ENCODE data around the gene CBLC. TPM values are rescaled to one million over a fixed set of nuclear protein-coding genes. Genes with fewer than 3 reads are reported as not detected.
"Not testable (repeated sequence)": the region's sequence is repeated elsewhere in the genome, so short reads cannot be mapped to it uniquely, and the experiment has no call there.

The CBLC gene
- polyA plus RNA-seq, 1 donor from 2014 or later: not detected

DNA sequence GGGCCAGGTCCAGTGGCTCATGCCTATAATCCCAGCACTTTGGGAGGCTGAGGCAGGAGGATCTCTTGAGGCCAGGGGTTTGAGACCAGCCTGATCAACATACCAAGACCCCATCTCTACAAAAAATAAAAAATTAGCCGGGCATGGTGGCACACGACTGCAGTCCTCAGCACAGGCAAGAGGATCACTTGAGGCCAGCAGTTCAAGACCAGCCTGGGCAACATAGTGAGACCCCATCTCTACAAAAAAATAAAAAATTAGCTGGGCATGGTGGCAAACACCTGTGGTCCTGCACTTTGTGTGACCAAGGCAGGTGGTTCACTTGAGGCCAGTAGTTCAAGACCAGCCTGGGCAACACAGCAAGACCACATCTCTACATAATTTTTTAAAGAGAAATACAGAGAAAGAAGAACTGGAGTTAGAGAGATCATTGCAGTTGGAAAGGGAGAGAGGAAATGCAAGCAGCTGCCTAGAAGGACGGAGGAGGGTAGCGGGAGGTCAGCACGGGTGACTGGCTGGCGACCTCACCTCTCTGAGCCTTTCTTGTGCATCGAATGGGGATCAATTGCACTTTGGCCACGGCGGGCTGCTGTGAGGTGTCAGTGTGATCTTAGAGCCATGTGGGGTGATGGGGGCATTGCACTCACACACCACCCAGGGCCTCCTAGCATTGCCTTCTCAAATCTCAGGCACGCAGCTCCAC is 45.1 kb downstream of the CBLC start:
- Mint-ChIP-seq H3K9me3 (no peaks in the 10 kb centered on the region), H3K4me3 (no peak overlapping the region), H3K27me3 (peaks cover 5% of the 10 kb centered on the region), H3K27ac (no peak overlapping the region), H3K36me3 (no peaks in the 10 kb centered on the region), H3K4me1 (no peaks in the 10 kb centered on the region)

DNA sequence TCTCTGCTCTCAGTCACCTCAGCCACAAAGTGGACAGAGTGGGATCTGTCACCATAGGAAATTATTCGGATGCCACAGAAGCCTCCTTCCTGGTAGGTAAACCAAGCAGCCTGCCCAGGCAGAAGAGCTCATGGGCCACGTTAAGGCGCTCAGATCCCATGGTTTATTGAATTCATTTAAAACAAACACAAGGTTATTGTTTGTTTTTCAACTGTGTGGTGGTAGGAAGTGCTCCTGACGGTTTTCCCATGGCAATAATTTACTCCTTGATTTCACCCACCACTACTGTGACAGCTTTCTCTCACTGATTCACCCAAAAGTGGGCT is 45.6 kb downstream of the CBLC start:
- Mint-ChIP-seq H3K27me3 (peaks cover 5% of the 10 kb centered on the region), H3K4me1 (no peaks in the 10 kb centered on the region)

DNA sequence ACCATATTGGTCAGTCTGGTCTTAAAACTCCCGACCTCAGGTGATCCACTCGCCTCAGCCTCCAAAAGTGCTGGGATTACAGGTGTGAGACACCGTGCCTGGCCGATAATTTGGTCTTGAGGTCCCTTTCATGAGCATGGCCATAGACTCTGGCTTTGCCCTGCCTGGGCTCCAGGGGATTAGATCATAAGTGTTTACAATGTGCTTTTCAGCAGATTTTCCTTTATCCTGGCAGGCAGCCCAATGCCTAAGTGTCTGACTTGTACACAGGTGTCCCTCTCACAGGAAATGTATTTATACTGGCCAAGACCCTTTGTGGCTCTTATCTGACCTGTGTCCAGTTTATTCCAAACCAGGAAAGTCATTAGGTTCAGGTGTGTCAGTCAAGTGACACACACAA is 47.1 kb downstream of the CBLC start:
- H3K4me1 Mint-ChIP-seq: no peaks in the 10 kb centered on the region
- H3K4me3 Mint-ChIP-seq: no peak overlapping the region
- no peak overlapping the region for H3K27ac Mint-ChIP-seq
- no peaks in the 10 kb centered on the region for H3K36me3 Mint-ChIP-seq
- peaks cover 5% of the 10 kb centered on the region for H3K27me3 Mint-ChIP-seq
- no peaks in the 10 kb centered on the region for H3K9me3 Mint-ChIP-seq

More for the DNA sequence above, 45.6 kb downstream of the CBLC start:
- H3K36me3 Mint-ChIP-seq: no peaks in the 10 kb centered on the region
- no peaks in the 10 kb centered on the region for H3K9me3 Mint-ChIP-seq
- H3K27ac Mint-ChIP-seq: no peak overlapping the region
- H3K4me3 Mint-ChIP-seq: no peak overlapping the region

DNA sequence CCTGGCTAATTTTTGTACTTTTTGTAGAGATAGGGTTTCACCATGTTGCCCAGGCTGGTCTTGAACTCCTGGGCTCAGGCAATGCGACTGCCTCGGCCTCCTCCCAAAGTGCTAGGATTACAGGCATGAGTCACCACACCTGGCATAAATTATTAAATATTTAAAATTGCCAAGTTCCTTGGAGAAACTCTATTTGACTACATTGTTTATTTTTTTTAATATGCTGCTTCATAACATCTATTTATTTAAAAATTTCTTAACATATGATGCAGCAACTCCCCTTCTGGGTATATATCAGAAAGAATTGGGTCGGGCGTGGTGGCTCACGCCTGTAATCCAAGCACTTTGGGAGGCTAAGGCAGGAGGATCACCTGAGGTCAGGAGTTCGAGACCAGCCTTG is 55.2 kb downstream of the CBLC start:
- not testable (repeated sequence) for H3K27me3 Mint-ChIP-seq, H3K4me3 Mint-ChIP-seq, H3K9me3 Mint-ChIP-seq, H3K36me3 Mint-ChIP-seq, H3K27ac Mint-ChIP-seq, H3K4me1 Mint-ChIP-seq

DNA sequence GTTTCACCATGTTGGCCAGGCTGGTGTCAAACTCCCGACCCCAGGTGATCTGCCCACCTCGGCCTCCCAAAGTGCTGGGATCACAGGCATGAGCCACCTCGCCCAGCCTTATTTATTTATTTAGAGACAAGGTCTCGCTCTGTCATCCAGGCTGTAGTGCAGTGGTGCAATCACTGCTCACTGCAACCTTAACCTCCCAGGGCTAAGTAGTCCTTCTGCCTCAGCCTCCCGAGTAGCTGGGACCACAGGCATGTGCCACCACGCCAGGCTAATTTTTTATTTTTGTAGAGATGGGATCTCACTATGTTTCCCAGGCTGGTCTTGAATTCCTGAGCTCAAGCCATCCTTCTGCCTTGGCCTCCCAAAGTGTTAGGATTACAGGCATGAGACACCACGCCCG is 56.7 kb downstream of the CBLC start:
- not testable (repeated sequence) for H3K27ac Mint-ChIP-seq, H3K36me3 Mint-ChIP-seq, H3K9me3 Mint-ChIP-seq, H3K27me3 Mint-ChIP-seq, H3K4me3 Mint-ChIP-seq, H3K4me1 Mint-ChIP-seq

DNA sequence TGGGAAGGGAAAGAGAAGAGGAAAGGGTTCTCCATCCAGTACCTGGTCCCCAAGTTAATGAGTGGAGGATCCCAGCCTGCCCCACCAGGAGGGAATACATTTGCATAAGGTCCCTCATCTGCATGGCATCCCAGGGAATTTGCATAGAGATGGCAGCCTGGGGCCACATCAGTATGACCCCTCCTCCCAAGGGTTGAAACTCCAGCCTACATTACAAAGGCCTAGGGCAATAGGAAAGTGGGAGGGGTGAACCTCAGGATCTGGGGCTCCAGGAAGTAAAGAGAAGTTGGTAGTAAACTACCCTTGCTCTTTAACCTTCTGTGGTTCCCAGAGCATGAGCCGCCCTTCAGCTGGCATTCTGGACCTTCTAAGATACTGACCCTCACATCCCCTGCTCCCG is 61.6 kb downstream of the CBLC start:
- Mint-ChIP-seq H3K27me3 (peaks cover 6% of the 10 kb centered on the region), H3K36me3 (no peaks in the 10 kb centered on the region), H3K4me3 (no peak overlapping the region), H3K4me1 (no peaks in the 10 kb centered on the region), H3K9me3 (no peaks in the 10 kb centered on the region), H3K27ac (no peak overlapping the region)

DNA sequence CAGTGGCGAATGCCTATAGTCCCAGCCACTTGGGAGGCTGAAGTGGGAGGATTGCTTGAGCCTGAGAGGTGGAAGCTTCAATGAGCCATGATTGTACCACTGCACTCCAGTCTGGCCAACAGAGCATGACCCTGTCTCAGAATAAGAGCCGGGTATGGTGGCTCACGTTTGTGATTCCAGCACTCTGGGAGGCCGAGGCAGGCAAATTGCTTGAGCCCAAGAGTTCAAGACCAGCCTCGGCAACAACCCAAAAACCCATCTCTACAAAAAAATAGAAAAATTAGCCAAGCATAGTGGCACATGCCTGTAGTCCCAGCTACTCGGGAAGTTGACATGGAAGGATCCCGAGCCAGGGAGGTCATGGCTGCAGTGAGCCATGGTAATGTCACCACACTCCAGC is 63.1 kb downstream of the CBLC start:
- H3K36me3 Mint-ChIP-seq: no peaks in the 10 kb centered on the region
- no peak overlapping the region for H3K27ac Mint-ChIP-seq
- peaks cover 7 to 10% (median 8%) of the 10 kb centered on the region in 3 donors for H3K4me1 Mint-ChIP-seq
- no peaks in the 10 kb centered on the region for H3K9me3 Mint-ChIP-seq
- peaks cover 8% of the 10 kb centered on the region for H3K27me3 Mint-ChIP-seq
- no peak overlapping the region for H3K4me3 Mint-ChIP-seq

DNA sequence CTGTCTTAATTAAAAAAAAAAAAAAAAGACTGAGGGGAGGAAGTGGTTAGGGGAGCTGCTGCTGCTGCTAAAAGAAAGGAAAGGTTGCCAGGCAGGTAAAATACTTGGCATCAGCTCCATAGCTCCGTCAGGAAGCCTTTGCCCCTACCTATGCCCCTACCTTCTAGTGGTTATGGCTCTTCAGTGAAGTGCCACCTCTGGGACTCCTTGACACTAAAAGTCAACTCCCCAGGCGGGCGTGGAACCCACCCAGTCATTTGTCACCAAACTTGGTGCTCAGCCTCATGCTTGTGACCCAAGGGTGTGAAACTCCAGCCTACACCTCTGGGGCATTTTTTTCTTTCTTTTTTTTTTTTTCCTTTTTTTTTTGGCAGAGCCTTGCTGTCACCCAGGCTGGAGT is 63.5 kb downstream of the CBLC start:
- H3K27ac Mint-ChIP-seq: no peak overlapping the region
- peaks cover 10% of the 10 kb centered on the region for H3K27me3 Mint-ChIP-seq
- H3K4me3 Mint-ChIP-seq: no peak overlapping the region
- H3K36me3 Mint-ChIP-seq: no peaks in the 10 kb centered on the region
- H3K9me3 Mint-ChIP-seq: no peaks in the 10 kb centered on the region
- H3K4me1 Mint-ChIP-seq: peaks cover 7 to 10% (median 8%) of the 10 kb centered on the region in 3 donors

DNA sequence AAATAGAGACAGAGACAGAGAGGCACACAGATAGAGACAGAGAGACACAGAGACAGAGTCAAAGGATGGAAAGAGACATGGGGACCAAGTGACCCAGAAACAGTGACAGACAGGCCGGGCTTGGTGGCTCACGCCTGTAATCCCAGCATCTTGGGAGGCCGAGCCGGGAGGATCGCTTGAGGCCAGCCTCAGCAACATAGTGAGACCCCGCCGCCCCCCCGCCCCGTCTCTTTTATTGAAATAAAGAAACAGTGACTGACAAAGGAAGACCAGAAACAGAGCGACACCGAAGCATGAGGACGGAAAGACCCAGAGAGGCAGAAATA is 67.6 kb downstream of the CBLC start:
- H3K36me3 Mint-ChIP-seq: no peaks in the 10 kb centered on the region
- peaks cover 10 to 17% (median 14%) of the 10 kb centered on the region in 3 donors for H3K4me1 Mint-ChIP-seq

DNA sequence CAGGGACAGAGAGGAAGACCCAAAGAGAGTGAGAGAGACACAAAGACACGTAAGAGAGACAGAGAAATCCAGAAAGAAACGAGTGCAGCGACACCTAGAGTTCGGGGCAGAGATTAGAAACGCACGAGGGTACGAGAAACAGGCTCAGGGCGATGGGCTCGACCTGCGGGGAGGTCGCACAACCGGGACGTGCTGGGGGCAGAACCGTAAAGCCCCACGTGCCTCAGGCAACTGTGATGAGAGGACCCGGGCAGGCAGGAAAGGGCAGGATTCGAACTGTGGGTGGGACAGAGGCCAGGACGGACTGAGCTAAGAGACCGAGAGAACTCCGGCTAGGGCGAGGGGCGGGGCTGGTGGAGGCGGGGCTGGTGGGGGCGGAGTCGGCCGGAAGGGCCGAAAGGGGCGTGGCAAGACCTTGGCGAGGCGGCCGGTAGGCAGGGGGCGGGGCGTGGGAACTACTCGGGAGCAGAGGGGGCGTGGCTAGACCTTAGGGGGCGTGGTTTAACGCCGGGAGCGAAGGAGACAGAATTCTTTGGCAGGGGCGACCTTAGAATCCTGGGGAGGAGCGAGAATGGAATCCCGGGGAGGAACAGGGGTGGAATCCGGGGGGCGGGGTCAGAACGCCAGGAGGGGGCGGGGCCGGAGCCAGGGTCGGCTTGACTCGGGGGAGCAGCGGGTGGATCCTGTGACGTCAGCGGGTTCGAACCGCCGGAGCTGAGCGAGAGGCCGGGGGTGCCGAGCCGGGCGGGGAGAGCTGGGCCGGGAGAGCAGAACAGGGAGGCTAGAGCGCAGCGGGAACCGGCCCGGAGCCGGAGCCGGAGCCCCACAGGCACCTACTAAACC is 68.1 kb downstream of the CBLC start, which contains the start of gene NECTIN2:
NECTIN2 (plus strand) TSS at position 686 of the 843 bp plus-strand sequence. CDS start 229 bp downstream, outside the sequence.
- Mint-ChIP-seq H3K4me1 (peaks cover 10 to 17% (median 14%) of the 10 kb centered on the region in 3 donors), H3K4me3 (peak within 1 kb of the TSS; percentile 63 to 92 (median 86)), H3K9me3 (peaks cover 0 to 2% (median 0%) of the 10 kb centered on the region in 3 donors), H3K36me3 (no peaks in the 10 kb centered on the region), H3K27me3 (peaks cover 35% of the 10 kb centered on the region), H3K27ac (peak within 1 kb of the TSS in 2 of 3 donors; percentile 3 to 8)

More for the DNA sequence above, 67.6 kb downstream of the CBLC start:
- Mint-ChIP-seq H3K27me3 (peaks cover 35% of the 10 kb centered on the region), H3K27ac (peak overlapping the region in 1 of 3 donors; percentile 8), H3K4me3 (peak overlapping the region; percentile 51 to 91 (median 76)), H3K9me3 (peaks cover 0 to 2% (median 0%) of the 10 kb centered on the region in 3 donors)

DNA sequence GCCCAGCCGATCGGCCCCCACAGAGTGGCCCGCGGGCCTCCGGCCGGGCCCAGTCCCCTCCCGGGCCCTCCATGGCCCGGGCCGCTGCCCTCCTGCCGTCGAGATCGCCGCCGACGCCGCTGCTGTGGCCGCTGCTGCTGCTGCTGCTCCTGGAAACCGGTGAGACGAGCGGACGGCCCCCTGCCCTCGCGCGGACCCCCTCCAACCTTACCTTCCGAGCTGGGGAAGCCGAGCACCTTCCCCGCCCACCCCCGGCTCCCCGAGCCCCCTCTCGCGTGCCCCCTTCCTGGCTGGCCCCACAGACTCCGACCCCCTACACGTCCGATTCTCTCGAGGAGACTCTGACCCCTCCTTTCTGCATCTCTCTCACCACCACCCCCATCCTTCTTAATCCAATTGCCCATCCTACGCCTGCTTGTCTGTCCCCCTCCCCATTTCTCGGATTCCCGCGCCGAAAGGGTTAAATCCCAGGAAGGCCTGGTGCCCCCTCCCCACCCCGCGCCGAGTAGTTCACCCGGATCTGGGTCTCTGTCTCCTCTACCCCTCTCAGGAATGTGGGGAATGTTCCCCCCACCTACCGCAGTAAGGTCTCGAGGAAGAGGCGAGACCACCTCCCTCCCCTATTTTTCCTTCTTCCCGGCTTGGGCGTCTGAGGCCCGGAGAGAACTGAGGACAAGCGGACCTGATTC is 68.9 kb downstream of the CBLC start:
- H3K27me3 Mint-ChIP-seq: peaks cover 35% of the 10 kb centered on the region
- H3K9me3 Mint-ChIP-seq: peaks cover 0 to 2% (median 0%) of the 10 kb centered on the region in 3 donors
- peaks cover 10 to 17% (median 14%) of the 10 kb centered on the region in 3 donors for H3K4me1 Mint-ChIP-seq
- no peak overlapping the region for H3K27ac Mint-ChIP-seq
- H3K36me3 Mint-ChIP-seq: no peaks in the 10 kb centered on the region
- peak overlapping the region; percentile 12 to 92 (median 76) for H3K4me3 Mint-ChIP-seq

DNA sequence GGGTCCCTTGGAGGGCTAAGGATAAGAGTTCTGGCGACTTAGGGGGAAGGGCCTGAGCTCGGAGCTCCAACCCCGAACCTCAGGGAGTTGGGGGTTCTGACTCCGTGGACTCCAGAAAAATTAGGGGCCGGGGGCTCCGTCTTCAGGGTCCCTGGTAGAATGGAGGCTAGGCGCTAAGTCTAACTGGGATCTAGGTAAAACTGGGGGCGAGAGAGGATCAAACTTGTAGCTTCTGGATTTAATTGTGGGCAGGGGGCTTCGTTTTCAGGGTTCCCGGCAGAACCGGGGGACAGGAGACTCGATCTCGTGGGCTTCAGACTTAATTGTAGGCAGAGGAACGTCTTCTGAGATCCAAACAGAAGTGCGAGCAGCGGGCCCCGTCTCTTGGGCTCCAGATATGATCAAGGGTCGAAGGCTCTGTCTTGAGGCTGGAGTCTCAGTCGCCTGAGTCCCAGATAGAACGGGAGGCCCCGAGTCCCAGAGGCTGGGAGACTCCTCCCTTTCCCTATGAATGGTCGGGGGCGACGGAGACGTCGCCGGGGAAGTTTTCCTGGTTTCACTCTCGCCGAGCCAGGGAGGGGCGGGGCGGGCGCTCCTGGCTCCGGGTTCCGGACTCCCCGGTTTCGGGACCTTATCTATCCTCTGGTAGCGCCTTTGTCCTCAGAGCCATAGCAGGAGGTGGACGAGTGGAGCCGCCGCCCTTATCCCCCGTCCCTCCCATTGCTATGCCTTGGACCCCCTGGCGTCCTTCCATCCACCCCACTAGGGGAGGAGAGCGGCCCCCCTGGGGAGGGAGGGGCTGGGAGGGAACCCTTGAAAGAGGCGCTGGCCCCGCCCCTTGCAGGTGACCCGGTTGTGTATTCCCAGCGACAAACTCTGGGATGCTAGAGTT is 69.7 kb downstream of the CBLC start:
- Mint-ChIP-seq H3K36me3 (no peaks in the 10 kb centered on the region), H3K27ac (peak overlapping the region in 1 of 3 donors; percentile 3), H3K4me3 (peak overlapping the region; percentile 12 to 92 (median 76)), H3K4me1 (peaks cover 10 to 17% (median 14%) of the 10 kb centered on the region in 3 donors), H3K27me3 (peaks cover 37% of the 10 kb centered on the region), H3K9me3 (peaks cover 0 to 2% (median 0%) of the 10 kb centered on the region in 3 donors)

DNA sequence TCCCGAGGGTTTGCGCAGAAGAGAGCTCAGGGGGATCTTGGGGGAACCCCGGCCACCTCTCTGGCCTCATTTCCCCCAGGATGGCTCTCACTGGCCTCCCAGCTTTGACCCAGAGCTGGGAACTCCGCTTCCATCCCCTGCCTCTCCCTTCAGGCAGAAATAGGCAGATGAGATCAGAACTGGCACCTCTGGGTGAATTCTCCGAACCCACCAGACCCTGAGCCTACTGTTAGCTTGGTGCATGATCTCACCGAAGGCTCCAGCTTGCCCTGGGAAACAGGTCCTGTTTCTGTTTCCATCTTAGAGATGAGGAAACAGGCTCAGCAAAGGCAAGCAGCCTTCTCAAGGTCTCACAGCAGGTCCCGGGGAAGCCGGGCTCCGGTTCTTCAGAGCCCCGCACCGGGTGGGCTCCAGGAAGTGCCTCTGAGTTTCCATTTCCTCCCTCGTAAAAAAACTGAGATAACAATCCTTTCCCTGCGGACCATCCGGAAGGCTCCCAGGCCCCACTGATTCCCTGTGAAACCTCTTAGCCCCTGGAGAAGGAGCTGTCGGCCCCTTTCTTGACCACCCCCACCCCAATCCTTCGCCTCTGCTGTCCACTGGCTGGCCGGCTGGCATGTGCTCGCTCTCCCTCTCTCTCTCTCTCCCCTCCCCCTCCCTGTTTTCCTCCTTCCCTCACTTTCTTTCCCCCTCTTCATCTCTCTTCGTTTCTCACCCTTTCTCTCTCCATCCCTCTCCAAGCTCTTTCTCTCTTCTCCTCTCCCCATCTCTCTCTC is 70.5 kb downstream of the CBLC start:
- peak overlapping the region in 1 of 4 donors; percentile 16 for H3K4me3 Mint-ChIP-seq
- peaks cover 10 to 17% (median 14%) of the 10 kb centered on the region in 3 donors for H3K4me1 Mint-ChIP-seq
- peaks cover 0 to 2% (median 0%) of the 10 kb centered on the region in 3 donors for H3K9me3 Mint-ChIP-seq
- H3K36me3 Mint-ChIP-seq: no peaks in the 10 kb centered on the region
- peaks cover 37% of the 10 kb centered on the region for H3K27me3 Mint-ChIP-seq
- no peak overlapping the region for H3K27ac Mint-ChIP-seq
